HCT116 (cell line): ENCODE results near the gene DNLZ. TPM values are rescaled to one million over a fixed set of nuclear protein-coding genes. Genes with fewer than 3 reads are reported as not detected.

Experiments
- ATAC-seq: fragments of 200-7000 bp; cut with Tn5 transposase; 2 replicates; pipeline ENCODE4 v1.9.1; 2020; ENCODE audit warnings: mild to moderate bottlenecking, moderate library complexity
- BruUV-seq: library from RNA; stranded (reverse); fragments of 400-500 nt; replicated peaks from 2 replicates; lab custom pipeline; 2021; lab: Mats Ljungman, UMichigan
- CTCF ChIA-PET: fragments of 300-600 bp; sonication (Branson Sonifier 250); formaldehyde crosslinking; loops from one replicate; lab custom pipeline; 2021; ENCODE audit warnings: antibody characterized with exemption; lab: Charles Lee
- POLR2A ChIA-PET: fragments of 300-600, 350-600 bp; sonication (Branson Sonifier 250); formaldehyde crosslinking; loops from one replicate; lab custom pipeline; 2021; ENCODE audit warnings: antibody characterized with exemption; lab: Charles Lee
- RAD21 ChIA-PET, 2 experiments: fragments of 300-600 bp; sonication (Branson Sonifier 250); formaldehyde crosslinking; loops; one replicate each; lab custom pipeline; 2023; ENCODE audit warnings: low total read pairs in 2 of 2; ENCODE audit not compliant: uncharacterized antibody in 2 of 2, unreplicated experiment in 2 of 2, low non-redundant PET in 1 of 2; lab: Charles Lee
- DNase-seq: peaks from one replicate; pipeline ENCODE4 v3.0.0-alpha.2; 2010; ENCODE audit warnings: low read depth, low spot score
- H2AFZ ChIP-seq: fragments of 200-600 bp; shearing (Covaris generic), sonication (generic); 2 replicates; pipeline ENCODE4 v1.6.1; 2017; ENCODE audit warnings: low read depth, mixed run types, mixed read lengths, antibody characterized with exemption, low read length; ENCODE audit not compliant: poor library complexity, severe bottlenecking
- H3K27ac ChIP-seq: 2 replicates; pipeline ENCODE4 v1.5.1; 2012; ENCODE audit warnings: low read depth, low read length
- H3K27me3 ChIP-seq: fragments of 200-600 bp; sonication (generic); 2 replicates; pipeline ENCODE4 v1.6.1; 2016; ENCODE audit warnings: mixed run types, low read length, mixed read lengths; ENCODE audit not compliant: insufficient read depth
- H3K36me3 ChIP-seq, 2 experiments: fragments of 200-500 bp in 1 of 2; fragments of 200-600 bp in 1 of 2; sonication (Bioruptor generic) in 1 of 2; sonication (generic) in 1 of 2; 2 replicates each; pipeline versions ENCODE4 v1.5.1 to v1.6.1; 2014 to 2016; ENCODE audit warnings: low read length in 2 of 2, inconsistent platforms in 1 of 2, mixed read lengths in 1 of 2, mixed run types in 1 of 2; ENCODE audit not compliant: insufficient read depth in 2 of 2, control insufficient read depth in 1 of 2
- H3K4me1 ChIP-seq, 2 experiments: fragments of 200-600 bp in 1 of 2; sonication (generic) in 1 of 2; 2 replicates each; pipeline versions ENCODE4 v1.5.1 to v1.6.1; 2012 to 2017; ENCODE audit warnings: low read length in 2 of 2, inconsistent platforms in 1 of 2, mild to moderate bottlenecking in 1 of 2, mixed read lengths in 1 of 2, mixed run types in 1 of 2, moderate library complexity in 1 of 2; ENCODE audit not compliant: insufficient read depth in 2 of 2, control insufficient read depth in 1 of 2
- H3K4me2 ChIP-seq: fragments of 200-600 bp; sonication (generic); 2 replicates; pipeline ENCODE4 v1.6.1; 2017; ENCODE audit warnings: mixed run types, low read length, mixed read lengths
- H3K4me3 ChIP-seq, 2 experiments: fragments of 200-600 bp in 1 of 2; sonication (generic) in 1 of 2; replicated peaks in 1 of 2; 2 replicates each; pipeline ENCODE4 v1.5.1; 2011 to 2016; ENCODE audit warnings: low read length in 2 of 2, control low read depth in 1 of 2, low read depth in 1 of 2, mild to moderate bottlenecking in 1 of 2, mixed read lengths in 1 of 2, mixed run types in 1 of 2
- H3K79me2 ChIP-seq: fragments of 200-600 bp; sonication (generic); 2 replicates; pipeline ENCODE4 v1.6.1; 2017; ENCODE audit warnings: mild to moderate bottlenecking, mixed run types, low read length, moderate library complexity, mixed read lengths; ENCODE audit not compliant: insufficient read depth
- H3K9ac ChIP-seq: fragments of 200-600 bp; sonication (generic); 2 replicates; pipeline ENCODE4 v1.6.1; 2016; ENCODE audit warnings: low read length, mixed read lengths
- H3K9me2 ChIP-seq: fragments of 200-600 bp; sonication (generic), shearing (Covaris generic); 2 replicates; pipeline ENCODE4 v1.6.1; 2017; ENCODE audit warnings: mixed run types, mild to moderate bottlenecking, moderate library complexity; ENCODE audit not compliant: insufficient read depth
- H3K9me3 ChIP-seq, 2 experiments: fragments of 200-500 bp in 1 of 2; fragments of 200-600 bp in 1 of 2; sonication (Bioruptor generic) in 1 of 2; sonication (generic) in 1 of 2; 2 replicates each; pipeline ENCODE4 v1.6.1; 2014 to 2017; ENCODE audit warnings: low read length in 2 of 2, mixed read lengths in 2 of 2, inconsistent platforms in 1 of 2, low read depth in 1 of 2, mild to moderate bottlenecking in 1 of 2, mixed run types in 1 of 2, moderate library complexity in 1 of 2; ENCODE audit not compliant: control insufficient read depth in 1 of 2, insufficient read depth in 1 of 2
- H4K20me1 ChIP-seq: fragments of 200-600 bp; sonication (generic), shearing (Covaris generic); 2 replicates; pipeline ENCODE4 v1.6.1; 2017; ENCODE audit warnings: mixed run types, mild to moderate bottlenecking, moderate library complexity; ENCODE audit not compliant: insufficient read depth
- POLR2A ChIP-seq: IDR thresholded peaks from 2 replicates; pipeline ENCODE4 v1.7.0; 2011; ENCODE audit warnings: borderline replicate concordance; ENCODE audit not compliant: insufficient read depth, insufficient read length; ENCODE audit errors: extremely low read depth
- REST ChIP-seq: IDR thresholded peaks from 2 replicates; pipeline ENCODE4 v1.6.1; 2012; ENCODE audit warnings: low read depth
- SRF ChIP-seq: IDR thresholded peaks from 2 replicates; pipeline ENCODE4 v1.6.1; 2012; ENCODE audit warnings: low read depth
- YY1 ChIP-seq: IDR thresholded peaks from 2 replicates; pipeline ENCODE4 v1.6.1; 2011; ENCODE audit warnings: low read length, low read depth, moderate library complexity, mild to moderate bottlenecking; ENCODE audit not compliant: insufficient replicate concordance; ENCODE audit errors: extremely low read depth
- intact Hi-C: fragments of 100-400 bp; cut with micrococcal nuclease; formaldehyde crosslinking; loops from 2 replicates; pipeline ENCODE4 v1.10.0; 2022
- total RNA-seq: library from RNA; stranded (reverse); gene quantifications from one replicate; pipeline ENCODE4 v1.2.1, GENCODE V29; 2021; ENCODE audit not compliant: unreplicated experiment

The DNLZ gene
- total RNA-seq, 1 experiment from 2014 or later = 21.9 TPM

GRCh38 chr9:136361754-136362449 is 1.6 kb downstream of the DNLZ start:
- TF ChIP-seq REST (no peak), YY1 (no peak), POLR2A (no peak), SRF (no peak)

More at GRCh38 chr9:136361754-136362449, 1.6 kb downstream of the DNLZ start:
- Histone ChIP-seq H3K9me2 (no peaks in the 10 kb centered on the region), H3K36me3 (no peaks in the 10 kb centered on the region), H3K9me3 (no peaks in the 10 kb centered on the region), H3K27ac (peak overlapping the region; percentile 58; the same call in 1 of the 2 replicates), H3K4me2 (peak overlapping the region; percentile 88), H3K9ac (no peak overlapping the region), H3K27me3 (no peaks in the 10 kb centered on the region), H2AFZ (no peak overlapping the region), H3K4me3 (no peak overlapping the region), H3K79me2 (no peaks in the 10 kb centered on the region), H3K4me1 (peaks cover 10 to 16% of the 10 kb centered on the region in 2 experiments), H4K20me1 (no peaks in the 10 kb centered on the region)
- RAD21 ChIA-PET = no interaction called here
- no TSS peak for BruUV-seq
- no peak for DNase-seq
- intact Hi-C loops = no loop called here
- ATAC-seq = no peak
- CTCF ChIA-PET = interaction anchor here (2.4 kb wide), 1 partner anchor 39 kb away, joined by 8 read pairs; no protein-coding TSS in a partner anchor
- POLR2A ChIA-PET = interaction anchor here (0.6 to 1.7 kb wide), 2 partner anchors 16 to 34 kb away, joined by 3 to 8 read pairs; partner anchors contain the start of gene GPSM1
